ENCODE results near the gene CLASP1. TPM values are rescaled to one million over a fixed set of nuclear protein-coding genes. Genes with fewer than 3 reads are reported as not detected.
"Not testable (repeated sequence)": the region's sequence is repeated elsewhere in the genome, so short reads cannot be mapped to it uniquely, and the experiment has no call there.

The CLASP1 gene
- total RNA-seq, 1 donor from 2014 or later: 110 TPM

- H3K9me3 ChIP-seq (ENCODE audit: low read depth): no peaks in the 10 kb centered on the region
- H2AFZ ChIP-seq (replicated peaks): no peak overlapping the region
- no peak overlapping the region for H3K27ac ChIP-seq
- no peaks in the 10 kb centered on the region for H3K27me3 ChIP-seq
- no peaks in the 10 kb centered on the region for H3K79me2 ChIP-seq (ENCODE audit: low read depth)
- H3K4me1 Mint-ChIP-seq: no peaks in the 10 kb centered on the region
- TF ChIP-seq EZH2phosphoT487 (IDR thresholded peaks at IDR 0.05) (no peak), CTCF (IDR thresholded peaks at IDR 0.05) (no peak), EZH2 (IDR thresholded peaks at IDR 0.05) (no peak)
- peaks cover 36% of the 10 kb centered on the region for H3K36me3 Mint-ChIP-seq
- no peak overlapping the region for H3K9ac ChIP-seq
- DNase-seq (ENCODE audit: low spot score): no peak
- H3K4me3 Mint-ChIP-seq: no peak overlapping the region
- H3F3A ChIP-seq (ENCODE audit: low read depth): no peaks in the 10 kb centered on the region
- no peaks in the 10 kb centered on the region for H3K36me3 ChIP-seq
- no peak overlapping the region for H3K4me2 ChIP-seq
- no peaks in the 10 kb centered on the region for H4K20me1 ChIP-seq (ENCODE audit: low read depth)
- H3K4me1 ChIP-seq: no peaks in the 10 kb centered on the region
- H3K27ac Mint-ChIP-seq: no peak overlapping the region
- no peak overlapping the region for H3K4me3 ChIP-seq
- H3K27me3 Mint-ChIP-seq (ENCODE audit: insufficient read depth, low read depth): no peaks in the 10 kb centered on the region
- H3K9me3 Mint-ChIP-seq: no peaks in the 10 kb centered on the region
Measured at GRCh38 chr2:121346859-121347258, 302.4 kb downstream of the CLASP1 start.

DNA sequence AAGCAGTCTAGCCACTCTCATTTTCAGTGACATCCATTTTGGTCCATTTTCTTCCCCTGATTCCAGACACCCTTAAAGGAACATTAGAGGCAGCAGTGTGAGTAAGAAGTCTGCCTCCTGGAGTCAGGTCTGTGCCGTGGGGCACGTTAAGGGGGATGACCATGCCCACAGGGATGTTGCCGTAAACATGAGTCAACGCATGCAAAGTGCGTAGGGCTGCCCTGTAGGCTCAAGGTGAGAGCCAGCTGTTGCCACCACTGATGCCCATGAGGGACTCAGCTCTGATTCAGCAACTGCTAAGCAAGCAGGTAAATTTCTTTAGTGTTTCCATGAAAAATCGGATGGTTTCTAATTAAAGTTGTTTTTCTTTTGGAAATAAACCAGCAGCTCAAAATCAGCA is 302.9 kb downstream of the CLASP1 start:
- no peak overlapping the region for H3K4me2 ChIP-seq
- no peaks in the 10 kb centered on the region for H3K79me2 ChIP-seq (ENCODE audit: low read depth)
- peaks cover 40% of the 10 kb centered on the region for H3K36me3 Mint-ChIP-seq
- no peak overlapping the region for H3K9ac ChIP-seq
- TF ChIP-seq CTCF (IDR thresholded peaks at IDR 0.05) (no peak), EZH2 (IDR thresholded peaks at IDR 0.05) (no peak), EZH2phosphoT487 (IDR thresholded peaks at IDR 0.05) (no peak)
- H4K20me1 ChIP-seq (ENCODE audit: low read depth): peaks cover 3% of the 10 kb centered on the region
- H3K36me3 ChIP-seq: no peaks in the 10 kb centered on the region
- no peak overlapping the region for H3K27ac ChIP-seq
- no peak for DNase-seq (ENCODE audit: low spot score)
- no peaks in the 10 kb centered on the region for H3K27me3 ChIP-seq
- no peaks in the 10 kb centered on the region for H3K4me1 Mint-ChIP-seq
- no peaks in the 10 kb centered on the region for H3K27me3 Mint-ChIP-seq (ENCODE audit: insufficient read depth, low read depth)
- H3K4me3 Mint-ChIP-seq: no peak overlapping the region
- no peaks in the 10 kb centered on the region for H3K9me3 Mint-ChIP-seq
- no peak overlapping the region for H3K27ac Mint-ChIP-seq
- H3K4me3 ChIP-seq: no peak overlapping the region
- no peaks in the 10 kb centered on the region for H3K9me3 ChIP-seq (ENCODE audit: low read depth)
- H3F3A ChIP-seq (ENCODE audit: low read depth): no peaks in the 10 kb centered on the region
- H3K4me1 ChIP-seq: no peaks in the 10 kb centered on the region
- no peak overlapping the region for H2AFZ ChIP-seq (replicated peaks)

DNA sequence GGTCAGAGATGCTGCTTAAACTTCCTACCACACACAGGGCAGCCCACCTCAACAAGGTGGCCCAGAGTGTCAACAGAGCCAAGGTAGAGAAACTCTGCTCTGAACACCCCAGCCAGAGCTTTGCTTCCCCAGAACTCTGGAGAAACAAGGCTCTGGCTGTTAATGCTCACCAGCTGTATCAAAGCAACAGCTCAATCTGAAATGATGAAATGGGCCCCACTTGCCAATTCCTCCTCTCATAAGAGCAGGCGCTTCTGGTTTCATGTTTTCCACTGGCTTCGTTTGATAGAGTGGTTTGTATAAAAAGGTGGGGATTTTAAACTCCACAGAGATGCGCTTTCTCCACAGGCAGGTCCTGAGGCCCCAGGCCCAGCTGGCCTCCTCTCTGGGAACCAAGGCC is 303.4 kb downstream of the CLASP1 start:
- DNase-seq (ENCODE audit: low spot score): no peak
- Histone ChIP-seq H4K20me1 (ENCODE audit: low read depth) (peaks cover 4% of the 10 kb centered on the region), H3K36me3 (no peaks in the 10 kb centered on the region), H3K79me2 (ENCODE audit: low read depth) (no peaks in the 10 kb centered on the region), H3K9ac (no peak overlapping the region), H3K27me3 (no peaks in the 10 kb centered on the region), H3K4me1 (no peaks in the 10 kb centered on the region), H3K27ac (no peak overlapping the region), H3F3A (ENCODE audit: low read depth) (no peaks in the 10 kb centered on the region), H3K4me3 (no peak overlapping the region), H3K9me3 (ENCODE audit: low read depth) (no peaks in the 10 kb centered on the region), H3K4me2 (no peak overlapping the region), H2AFZ (replicated peaks) (no peak overlapping the region)
- Mint-ChIP-seq H3K4me1 (no peaks in the 10 kb centered on the region), H3K27me3 (ENCODE audit: insufficient read depth, low read depth) (no peaks in the 10 kb centered on the region), H3K9me3 (no peaks in the 10 kb centered on the region), H3K4me3 (no peak overlapping the region), H3K36me3 (peaks cover 39% of the 10 kb centered on the region), H3K27ac (no peak overlapping the region)
- no peak for TF ChIP-seq CTCF (IDR thresholded peaks at IDR 0.05)

DNA sequence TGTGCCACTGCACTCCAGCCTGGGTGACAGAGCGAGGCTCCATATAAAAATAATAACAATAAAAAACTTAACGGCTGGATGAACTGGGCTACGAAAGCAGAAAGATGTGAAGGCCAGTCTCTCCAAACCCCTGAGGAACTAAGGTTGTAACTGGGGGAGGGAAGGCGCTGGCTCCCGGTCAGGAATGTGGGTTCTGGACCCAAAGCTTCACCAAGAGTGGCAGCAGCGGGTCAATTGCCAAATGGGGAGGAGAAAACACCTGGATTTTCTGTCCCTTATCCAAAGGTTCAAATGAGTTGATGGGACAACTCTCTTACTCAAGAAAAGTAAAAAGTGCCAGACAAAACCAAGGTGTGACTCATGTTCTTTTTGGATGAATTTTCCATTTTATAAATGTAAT is 304.2 kb downstream of the CLASP1 start:
- H3K9ac ChIP-seq: no peak overlapping the region
- H3K36me3 Mint-ChIP-seq: peaks cover 46% of the 10 kb centered on the region
- H3K4me3 Mint-ChIP-seq: no peak overlapping the region

DNA sequence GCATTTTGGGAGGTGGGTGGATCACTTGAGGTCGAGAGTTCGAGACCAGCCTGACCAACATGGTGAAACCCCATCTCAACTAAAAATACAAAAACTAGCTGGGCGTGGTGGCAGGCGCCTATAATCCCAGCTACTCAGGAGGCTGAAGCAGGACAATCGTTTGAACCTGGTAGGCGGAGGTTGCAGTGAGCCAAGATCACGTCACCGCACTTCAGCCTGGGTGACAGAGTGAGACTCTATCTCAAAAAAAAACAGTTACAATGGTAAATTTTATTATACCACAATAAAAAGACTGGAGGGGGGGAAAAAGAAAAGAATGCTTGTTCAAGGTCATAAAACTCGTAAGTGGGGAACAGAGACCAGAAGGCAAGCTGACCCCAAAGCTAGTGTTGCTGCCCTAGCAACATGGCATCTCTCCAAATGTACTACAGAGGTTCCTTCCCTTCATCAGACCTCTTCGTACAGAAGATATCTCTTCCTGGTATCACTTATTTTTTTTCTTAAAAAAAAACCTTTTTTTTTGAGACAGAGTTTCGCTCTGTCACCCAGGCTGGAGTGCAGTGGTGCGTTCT is 305.3 kb downstream of the CLASP1 start:
- H3K4me1 Mint-ChIP-seq, H3K27ac Mint-ChIP-seq: not testable (repeated sequence)

More for the DNA sequence above, 304.2 kb downstream of the CLASP1 start:
- Mint-ChIP-seq H3K27ac (no peak overlapping the region), H3K27me3 (ENCODE audit: insufficient read depth, low read depth) (no peaks in the 10 kb centered on the region), H3K9me3 (no peaks in the 10 kb centered on the region), H3K4me1 (no peaks in the 10 kb centered on the region)
- no peak for DNase-seq (ENCODE audit: low spot score)
- Histone ChIP-seq H3K27me3 (no peaks in the 10 kb centered on the region), H3K27ac (no peak overlapping the region), H2AFZ (replicated peaks) (no peak overlapping the region), H3K9me3 (ENCODE audit: low read depth) (no peaks in the 10 kb centered on the region), H4K20me1 (ENCODE audit: low read depth) (peaks cover 4% of the 10 kb centered on the region), H3F3A (ENCODE audit: low read depth) (no peaks in the 10 kb centered on the region), H3K4me1 (no peaks in the 10 kb centered on the region), H3K79me2 (ENCODE audit: low read depth) (no peaks in the 10 kb centered on the region), H3K4me3 (no peak overlapping the region), H3K36me3 (no peaks in the 10 kb centered on the region), H3K4me2 (no peak overlapping the region)
- TF ChIP-seq EZH2 (IDR thresholded peaks at IDR 0.05) (no peak), EZH2phosphoT487 (IDR thresholded peaks at IDR 0.05) (no peak)

More for the DNA sequence above, 305.3 kb downstream of the CLASP1 start:
- H3K27me3 Mint-ChIP-seq (ENCODE audit: insufficient read depth, low read depth); H3K27ac ChIP-seq; H3F3A ChIP-seq (ENCODE audit: low read depth); H3K4me2 ChIP-seq; H3K79me2 ChIP-seq (ENCODE audit: low read depth); H3K4me1 ChIP-seq; H3K9me3 ChIP-seq (ENCODE audit: low read depth); H3K9ac ChIP-seq; H3K27me3 ChIP-seq; DNase-seq (ENCODE audit: low spot score); H4K20me1 ChIP-seq (ENCODE audit: low read depth); H2AFZ ChIP-seq (replicated peaks); H3K36me3 ChIP-seq; H3K4me3 Mint-ChIP-seq; H3K4me3 ChIP-seq; H3K9me3 Mint-ChIP-seq: not testable (repeated sequence)
- peaks cover 49% of the 10 kb centered on the region for H3K36me3 Mint-ChIP-seq
